SKM-1 treated with dmso at 0.1 percent for 144 hours (cell line): ENCODE results near the gene CLEC3B.
A peak's percentile ranks its signal among the peaks of the same experiment; 100 is the strongest.
"Not testable (repeated sequence)": the region's sequence is repeated elsewhere in the genome, so short reads cannot be mapped to it uniquely, and the experiment has no call there.

Source experiments
- DNase-seq: peaks from one replicate; lab custom pipeline; 2025; ENCODE audit not compliant: unreplicated experiment; lab: John Stamatoyannopoulos, UW

CLEC3B gene

DNA sequence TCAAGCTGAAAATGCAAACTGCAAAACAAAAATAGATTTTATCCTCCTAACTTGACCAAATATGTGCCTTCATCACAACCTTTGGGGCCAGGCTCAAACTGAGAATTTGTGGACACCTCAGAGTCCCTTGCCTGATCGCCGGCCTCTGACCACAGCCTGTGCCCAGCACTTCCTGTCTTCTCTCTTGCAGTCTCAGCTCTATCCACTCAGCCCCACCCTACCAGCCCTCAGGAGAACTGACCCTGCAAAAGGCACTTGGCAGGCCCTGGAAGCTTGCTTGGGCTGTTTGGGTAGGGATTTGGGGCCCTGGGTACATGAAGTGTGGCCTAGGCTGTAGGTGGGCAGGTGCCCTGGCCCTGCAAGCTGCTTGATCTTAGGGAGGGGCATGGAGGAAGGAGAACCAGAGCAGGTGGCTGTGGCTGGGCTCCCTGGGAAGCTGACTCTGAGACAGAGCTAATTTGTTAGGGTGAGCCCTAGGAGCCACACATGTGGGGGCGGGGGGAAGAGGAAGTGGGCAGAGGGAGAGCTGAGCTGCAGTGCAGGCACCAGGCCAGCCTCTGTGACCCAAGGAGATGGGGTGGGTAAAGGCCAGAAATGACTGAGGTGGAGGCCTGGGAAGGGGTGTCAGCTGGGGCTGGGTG lies 8.6 kb downstream of the CLEC3B start:
- peak; percentile 81 for DNase-seq

DNA sequence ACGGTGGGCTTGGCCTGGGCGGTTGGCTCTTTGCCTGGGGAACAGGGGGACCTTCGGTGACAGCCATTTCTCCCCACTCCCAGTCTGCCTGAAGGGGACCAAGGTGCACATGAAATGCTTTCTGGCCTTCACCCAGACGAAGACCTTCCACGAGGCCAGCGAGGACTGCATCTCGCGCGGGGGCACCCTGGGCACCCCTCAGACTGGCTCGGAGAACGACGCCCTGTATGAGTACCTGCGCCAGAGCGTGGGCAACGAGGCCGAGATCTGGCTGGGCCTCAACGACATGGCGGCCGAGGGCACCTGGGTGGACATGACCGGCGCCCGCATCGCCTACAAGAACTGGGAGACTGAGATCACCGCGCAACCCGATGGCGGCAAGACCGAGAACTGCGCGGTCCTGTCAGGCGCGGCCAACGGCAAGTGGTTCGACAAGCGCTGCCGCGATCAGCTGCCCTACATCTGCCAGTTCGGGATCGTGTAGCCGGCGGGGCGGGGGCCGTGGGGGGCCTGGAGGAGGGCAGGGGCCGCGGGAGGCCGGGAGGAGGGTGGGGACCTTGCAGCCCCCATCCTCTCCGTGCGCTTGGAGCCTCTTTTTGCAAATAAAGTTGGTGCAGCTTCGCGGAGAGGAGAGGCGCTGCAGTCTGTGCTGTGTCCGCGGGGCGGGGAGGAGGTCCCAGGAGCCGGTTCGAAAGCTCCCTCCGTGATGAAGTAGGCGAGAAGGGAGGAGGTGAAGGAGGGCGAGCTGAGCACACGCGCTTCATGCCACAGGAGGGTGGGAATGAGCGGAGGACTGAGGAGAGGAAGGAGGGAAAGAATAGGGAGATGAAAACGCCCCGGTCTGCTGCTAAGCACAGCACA lies 9.6 kb downstream of the CLEC3B start:
- DNase-seq, result no peak

DNA sequence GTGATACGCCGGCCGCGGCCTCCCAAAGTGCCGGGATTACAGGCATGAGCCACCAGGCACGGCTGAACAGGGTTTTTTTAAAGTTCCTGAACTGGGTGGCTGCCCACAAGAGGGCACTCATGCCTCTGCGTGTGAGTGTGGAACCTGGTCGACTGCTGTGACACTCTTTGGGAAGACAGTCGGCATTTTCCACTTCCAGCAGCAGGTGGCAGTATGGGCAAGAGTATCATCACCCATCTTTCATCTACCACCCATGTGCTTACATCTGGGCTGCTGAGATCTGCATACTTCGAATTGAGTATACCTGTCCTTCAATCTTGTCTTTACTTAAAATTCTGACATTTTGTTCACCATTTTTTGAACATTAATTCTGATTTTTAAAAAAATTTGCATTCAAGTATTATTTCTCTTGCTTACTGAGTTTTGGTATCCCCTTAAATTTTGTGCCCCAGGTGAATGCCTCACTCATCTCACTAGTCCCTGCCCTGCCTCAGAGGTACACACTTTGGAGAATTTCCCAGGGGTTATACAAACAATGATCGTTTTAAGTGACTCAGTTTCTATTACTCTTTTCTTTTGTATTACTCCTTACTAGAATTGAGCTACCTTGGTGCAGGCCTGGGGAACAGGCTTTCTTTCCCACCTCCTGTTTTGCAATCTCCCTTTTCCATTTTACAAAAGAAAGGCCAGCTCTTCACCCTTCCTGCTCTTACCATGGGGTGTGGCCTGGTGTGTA lies 11.8 kb downstream of the CLEC3B start:
- peak; percentile 88 for DNase-seq

DNA sequence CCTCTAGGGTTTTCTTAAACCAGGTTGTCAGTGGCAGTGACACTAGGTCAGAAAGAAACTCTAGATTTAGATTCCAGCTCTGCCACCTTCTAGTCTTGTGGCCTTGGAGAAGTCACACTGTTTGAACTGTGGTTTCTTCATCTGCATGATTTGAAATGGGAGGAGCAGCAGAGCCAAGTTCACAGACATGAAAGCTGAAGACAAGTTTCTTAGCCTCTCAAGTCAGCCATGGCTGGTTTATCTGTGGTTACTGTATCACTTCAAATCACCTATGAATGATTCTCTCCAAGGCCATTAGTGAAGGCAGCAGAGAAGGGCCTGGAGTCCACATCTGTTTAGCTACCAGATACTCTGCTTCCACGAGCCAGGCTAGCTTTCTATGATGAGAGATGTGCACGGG lies 15.6 kb downstream of the CLEC3B start:
- no peak for DNase-seq

DNA sequence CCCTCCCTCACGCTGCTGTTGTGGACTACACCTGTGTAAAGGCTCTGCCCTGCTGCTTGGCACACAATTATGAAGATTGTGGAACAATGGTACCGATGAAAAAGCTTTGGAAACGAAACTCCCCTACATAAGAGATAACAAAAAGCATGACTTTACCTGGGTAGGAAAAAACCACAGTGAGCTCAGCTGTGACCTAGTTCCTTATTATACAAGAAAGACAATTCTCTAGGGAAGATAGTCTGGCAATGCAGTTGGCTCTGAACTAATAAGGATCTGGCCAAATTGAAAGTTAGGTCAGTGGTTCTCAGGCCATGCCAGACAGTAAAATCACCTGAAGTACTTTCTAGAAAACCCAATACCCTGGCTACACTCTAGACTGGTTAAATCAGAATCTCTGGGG lies 16.1 kb downstream of the CLEC3B start:
- no peak for DNase-seq

DNA sequence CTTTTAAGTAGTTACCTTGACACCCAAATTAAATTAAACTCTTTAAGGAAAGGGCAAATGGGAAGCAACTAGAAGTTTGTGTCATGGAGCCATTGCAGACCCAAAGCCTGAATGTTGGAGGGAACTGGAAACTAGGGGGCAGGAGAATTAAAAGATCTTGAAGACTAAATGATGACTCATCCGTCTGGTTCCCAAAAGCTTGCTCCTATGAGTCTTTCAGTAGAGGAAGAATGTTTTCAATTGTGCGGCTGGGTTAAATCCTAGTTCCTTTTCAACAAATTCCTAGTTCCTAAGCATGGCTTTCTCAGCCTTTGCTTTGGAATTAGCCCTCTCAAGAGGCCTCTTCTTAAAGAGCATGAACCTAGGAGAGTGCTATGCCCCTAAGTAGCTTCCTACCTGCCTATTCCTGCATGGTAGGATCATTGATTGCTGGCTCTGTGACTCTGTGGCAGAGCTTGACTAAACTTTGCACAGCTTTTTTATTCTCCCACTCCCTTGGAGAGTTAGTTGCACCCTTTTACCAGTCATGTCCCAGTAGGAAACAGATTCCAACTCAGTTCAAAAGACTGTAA lies 17.7 kb downstream of the CLEC3B start:
- peak; percentile 37 for DNase-seq

DNA sequence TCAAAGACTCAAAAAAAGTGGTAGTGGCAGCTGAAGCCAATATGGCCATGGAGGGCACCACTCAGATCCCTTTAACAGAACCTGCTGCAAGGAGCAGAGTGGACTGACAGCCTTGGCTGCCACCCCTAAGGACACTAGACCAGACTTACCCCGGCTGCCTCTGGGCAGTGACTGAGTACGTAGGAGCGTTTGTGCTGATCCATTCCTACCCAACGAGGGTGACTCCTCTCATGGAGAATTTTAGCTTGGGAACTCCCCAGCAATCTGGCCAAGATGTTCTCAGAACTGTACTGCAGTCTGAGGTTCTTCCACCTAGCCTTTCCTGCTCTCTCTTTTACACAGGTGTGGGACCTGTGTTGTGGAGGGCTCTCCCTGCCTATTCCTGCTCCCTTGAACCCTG lies 22.1 kb downstream of the CLEC3B start:
- DNase-seq, result no peak

DNA sequence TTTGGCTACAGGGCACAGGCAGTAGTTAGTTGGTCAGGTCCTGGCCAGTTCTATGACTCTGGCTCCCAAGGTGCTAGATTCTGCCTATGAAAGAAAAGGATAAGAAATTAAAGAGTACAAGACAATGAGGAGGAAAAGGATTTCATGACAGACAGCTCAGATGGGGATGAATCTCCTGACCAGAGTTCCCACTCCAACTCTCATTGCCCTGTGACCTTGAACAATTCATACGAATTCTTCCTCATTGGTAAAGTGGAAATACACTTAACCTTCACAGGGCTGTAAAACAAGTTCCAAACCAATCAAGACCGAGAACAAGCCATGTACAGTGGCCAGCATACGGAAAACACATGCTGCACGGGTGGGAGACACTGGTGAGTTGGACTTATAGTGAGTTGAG lies 23.7 kb downstream of the CLEC3B start:
- no peak for DNase-seq

DNA sequence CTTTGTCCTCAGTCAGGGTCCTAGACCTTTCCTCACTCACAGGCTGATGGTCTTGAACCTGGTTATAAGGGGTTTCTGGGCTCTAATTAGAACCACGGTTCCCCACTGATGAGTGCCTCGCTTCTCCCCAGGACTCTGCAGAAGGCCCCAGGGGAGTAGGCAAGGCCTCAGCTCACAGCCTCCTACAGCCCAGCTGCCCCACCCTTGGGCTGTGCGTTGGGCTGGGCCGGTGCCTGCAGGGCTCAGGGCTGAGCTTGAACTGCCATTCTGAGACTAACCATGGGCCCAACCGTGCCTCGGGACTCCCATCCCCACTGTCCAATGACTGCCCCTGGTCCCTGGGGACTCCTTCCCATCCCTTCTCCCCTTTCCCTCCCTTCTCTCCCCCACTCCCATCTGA lies 25.6 kb downstream of the CLEC3B start:
- no peak for DNase-seq

DNA sequence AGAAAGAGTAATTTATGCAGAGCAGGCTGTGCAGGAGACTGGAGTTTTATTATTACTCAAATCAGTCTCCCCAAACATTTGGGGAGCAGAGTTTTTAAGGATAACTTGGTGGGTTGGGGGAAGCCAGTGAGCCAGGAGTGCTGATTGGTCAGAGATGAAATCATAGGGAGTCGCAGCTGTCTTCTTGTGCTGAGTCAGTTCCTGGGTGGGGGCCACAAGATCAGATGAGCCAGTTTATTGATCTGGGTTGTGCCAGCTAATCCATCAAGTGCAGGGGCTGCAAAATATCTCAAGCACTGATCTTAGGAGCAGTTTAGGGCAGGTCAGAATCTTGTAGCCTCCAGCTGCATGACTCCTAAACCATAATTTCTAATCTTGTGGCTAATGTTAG lies 27.7 kb downstream of the CLEC3B start:
- not testable (repeated sequence) for DNase-seq

DNA sequence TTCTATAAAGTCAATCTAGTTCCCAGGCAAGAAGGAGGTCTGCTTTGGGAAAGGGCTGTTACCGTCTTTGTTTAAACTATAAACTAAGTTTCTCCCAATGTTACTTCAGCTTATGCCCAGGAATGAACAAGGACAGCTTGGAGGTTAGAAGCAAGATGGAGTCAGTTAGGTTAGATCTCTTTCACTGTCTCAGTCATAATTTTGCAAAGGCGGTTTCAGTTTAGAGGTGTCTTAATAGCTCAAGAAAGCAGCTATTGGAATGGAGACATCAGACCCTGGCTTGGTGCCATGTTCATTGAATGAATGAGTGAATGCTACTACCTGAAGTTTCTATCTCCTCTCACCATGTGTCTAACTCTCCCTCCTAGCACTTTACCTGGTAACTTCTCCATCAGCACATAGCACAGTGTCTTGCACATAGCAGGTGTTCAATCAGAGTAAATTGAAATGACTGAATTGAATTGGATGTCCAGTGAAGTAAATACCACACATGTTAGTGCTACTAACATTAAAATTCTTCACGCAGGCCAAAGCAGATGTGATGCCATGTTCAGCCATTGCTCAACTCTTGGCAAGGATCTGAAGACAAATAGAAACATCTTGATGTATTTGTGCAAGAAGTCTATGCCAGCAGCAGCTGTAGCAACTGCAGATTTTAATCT lies 28.2 kb downstream of the CLEC3B start:
- DNase-seq, result peak; percentile 18

DNA sequence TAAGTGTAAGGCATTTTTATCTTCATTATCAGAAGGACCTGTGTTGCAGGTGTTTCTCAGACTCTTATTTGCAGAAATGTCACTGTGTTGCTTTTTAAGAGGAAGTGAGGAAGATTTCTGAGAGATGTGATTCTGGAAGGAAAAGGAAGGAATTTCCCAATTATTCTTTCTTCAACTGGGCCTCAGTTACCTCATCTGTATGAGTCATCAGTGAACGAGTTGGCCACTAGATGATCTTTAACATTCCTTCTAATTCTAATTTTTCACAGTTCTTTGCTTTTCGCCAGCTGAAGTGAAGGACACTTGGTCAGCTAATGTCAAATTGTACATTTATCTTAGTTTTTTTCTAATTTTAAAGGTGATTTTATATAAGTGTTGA lies 28.9 kb downstream of the CLEC3B start:
- peak; percentile 78 for DNase-seq

DNA sequence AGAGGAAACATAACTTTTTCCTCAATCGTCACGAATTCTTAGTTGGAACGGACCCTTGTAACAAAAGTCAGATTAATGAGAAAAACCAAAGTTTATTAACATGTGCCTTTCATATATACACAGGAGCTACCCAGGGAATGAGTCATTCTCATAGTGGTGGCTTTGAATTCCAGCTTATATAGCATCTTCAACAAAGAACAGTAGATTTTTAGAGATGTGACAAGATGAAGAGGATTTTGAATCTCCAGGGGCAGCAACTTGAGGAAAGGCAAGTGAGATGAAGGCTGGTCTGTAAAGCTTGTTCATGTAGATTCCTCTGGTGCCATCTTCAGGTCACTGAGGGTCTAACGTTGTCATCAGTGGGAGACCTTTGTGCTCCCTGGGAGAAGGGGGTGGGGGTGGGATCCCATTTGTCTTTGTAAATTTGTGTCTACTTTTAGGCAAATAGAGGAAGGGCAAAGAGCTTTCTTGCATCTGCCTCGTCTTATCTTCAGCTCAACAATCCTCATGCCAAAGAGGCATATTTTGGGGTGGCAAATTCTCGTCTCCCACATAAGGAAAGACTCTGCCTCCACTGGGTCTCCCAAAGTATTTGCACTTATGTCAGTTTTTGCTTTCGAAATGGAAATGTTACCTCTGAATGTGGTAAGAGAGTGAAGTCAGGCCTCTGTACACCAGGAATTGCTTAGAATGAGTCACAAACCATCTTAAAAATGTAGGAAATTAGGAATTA lies 29.5 kb downstream of the CLEC3B start:
- peak; percentile 22 for DNase-seq

DNA sequence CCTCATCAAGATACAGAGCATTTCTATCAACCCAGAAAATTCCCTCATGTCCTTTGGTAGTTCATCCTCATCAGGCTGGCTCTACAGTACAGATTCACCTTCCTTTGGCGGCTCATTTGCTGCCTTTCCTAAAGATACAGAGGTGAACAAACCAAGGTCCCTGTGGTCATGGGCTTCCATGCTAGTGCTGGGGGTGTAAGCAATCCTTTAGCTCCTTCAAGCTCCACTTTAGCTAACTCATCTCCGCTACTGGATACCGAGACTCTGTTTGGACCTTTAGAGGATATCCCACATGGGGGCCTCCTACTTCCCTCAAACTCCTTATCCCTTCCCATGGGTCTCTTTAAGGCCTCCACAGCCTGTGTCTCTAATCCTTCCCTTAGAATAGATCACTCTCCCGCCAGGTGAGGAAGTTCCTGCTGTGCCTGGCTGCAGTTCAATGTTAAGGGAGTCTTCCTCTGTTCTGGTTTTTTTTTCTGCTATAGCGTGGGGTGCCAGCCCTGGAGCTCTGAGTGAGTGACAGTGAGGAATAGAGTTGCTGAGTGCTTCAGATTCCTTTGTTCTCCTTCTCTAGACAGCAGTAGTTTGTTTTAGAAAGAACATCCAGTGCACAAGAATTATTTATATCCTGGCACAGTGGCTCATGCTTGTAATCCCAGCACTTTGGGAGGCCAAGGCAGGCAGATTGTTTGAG lies 30.7 kb downstream of the CLEC3B start:
- DNase-seq, result no peak

DNA sequence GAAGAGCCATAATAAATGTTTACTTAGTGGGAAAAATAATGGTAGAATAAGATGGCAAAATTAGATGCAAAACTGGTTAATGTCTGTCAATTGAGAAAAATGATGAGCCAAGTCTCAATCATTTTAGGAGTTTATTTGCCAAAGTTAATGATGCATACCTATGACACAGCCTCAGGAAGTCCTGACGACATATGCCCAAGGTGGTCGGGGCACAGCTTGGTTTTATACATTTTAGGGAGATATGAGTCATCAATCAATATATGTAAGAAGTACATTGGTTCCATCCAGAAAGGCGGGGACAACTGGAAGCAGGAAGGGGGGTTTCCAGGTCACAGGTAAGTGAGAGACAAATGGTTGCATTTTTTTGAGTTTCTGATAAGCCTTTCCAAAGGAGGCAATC lies 31.5 kb downstream of the CLEC3B start:
- DNase-seq, result no peak

DNA sequence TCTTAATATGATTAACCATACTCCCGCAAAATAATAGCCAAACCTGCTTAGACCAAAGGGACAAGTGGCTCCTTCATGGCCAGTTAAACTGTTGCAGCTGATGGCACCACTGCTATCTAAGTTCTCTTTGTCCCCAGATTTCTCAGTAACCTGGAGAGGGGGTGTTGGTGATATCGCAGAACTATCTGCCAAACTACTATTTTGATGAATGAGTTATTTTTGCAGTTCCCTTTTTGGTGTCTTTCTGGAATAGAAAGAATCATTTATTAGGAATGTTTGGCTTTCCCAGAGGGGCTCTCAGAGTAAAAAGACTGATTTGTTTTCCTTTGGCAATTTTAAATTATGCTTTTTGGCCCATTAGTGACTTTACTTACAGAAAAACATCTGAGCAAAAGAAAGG lies 33.0 kb downstream of the CLEC3B start:
- no peak for DNase-seq

DNA sequence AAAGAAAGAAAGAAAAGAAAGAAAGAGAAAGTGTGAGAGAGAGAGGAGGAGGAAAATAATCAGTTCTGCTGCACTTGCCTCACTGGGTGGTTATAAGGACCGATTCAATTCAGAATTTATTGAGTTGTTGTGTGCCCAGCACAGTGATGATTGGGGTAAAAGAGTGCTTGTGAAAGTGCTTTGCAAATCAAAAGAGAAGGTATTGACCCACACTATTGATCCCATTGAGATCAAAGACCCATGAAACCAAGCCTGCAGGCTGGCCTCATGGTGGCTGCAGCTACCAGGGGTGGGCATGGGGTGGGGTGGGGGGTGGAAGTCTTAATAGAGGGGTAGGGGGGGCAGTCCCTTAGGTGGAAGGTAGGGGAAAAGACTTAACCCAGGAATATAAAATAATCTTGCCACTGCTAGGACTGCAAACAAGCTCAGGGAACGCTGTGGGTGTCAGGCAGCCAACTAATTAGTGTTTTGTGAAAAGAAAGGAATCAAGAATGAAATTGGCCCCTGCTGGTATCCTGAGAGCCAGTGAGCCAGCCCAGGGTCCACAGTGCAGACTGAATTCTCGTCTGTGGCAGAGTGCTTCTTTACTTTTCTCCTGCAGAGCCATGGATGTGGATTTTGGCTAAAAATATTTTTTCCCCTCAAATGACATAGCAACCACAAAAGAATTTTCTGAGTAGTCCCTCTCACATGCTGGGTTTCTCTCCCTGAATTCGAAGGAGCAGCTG lies 34.2 kb downstream of the CLEC3B start:
- no peak for DNase-seq

DNA sequence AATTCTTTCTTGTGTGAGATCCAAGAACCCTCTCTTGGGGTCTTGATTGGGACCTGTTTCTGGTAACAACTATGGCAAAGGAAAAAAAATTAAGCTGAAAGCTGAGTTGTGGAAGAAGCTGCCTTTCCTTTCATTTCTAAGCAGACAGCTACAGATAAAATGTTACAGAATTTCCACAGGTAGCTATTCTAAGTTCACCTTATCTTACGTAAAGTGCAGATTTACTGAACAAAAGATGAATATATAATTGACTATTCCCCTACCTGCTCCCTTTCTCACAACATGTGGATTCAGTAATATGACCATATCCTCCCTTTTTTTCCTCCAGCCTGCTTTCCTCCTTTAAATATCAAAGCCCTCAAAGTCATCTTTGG lies 36.6 kb downstream of the CLEC3B start:
- DNase-seq, result no peak
